HG03571 (cell line): ENCODE results near the gene ESAM.

Source experiments
- ATAC-seq: cut with Tn5 transposase; IDR thresholded peaks from one replicate; pipeline ENCODE4 v1.9.1; 2021; ENCODE audit not compliant: unreplicated experiment

Gene ESAM

DNA sequence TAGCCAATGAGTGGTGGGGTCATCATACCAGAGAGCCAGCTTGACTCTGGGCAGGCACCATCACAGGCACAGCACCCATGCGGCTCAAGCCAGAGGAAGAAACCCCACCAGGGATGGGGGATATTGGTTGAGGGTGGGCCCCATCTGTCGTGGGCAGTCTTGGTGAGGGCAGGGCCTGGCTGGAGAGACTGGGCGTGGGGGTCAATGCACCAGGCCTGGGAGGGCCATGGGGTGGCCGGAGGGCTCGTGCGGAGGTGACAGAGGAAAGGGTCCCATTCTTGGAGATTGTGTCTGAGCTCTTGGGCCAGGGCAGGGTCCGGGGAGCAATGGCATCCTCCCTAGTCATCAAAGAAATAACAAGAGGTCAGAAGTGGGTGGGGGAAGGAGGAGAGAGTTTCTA is 8.5 kb downstream of the ESAM start:
- no peak for ATAC-seq

DNA sequence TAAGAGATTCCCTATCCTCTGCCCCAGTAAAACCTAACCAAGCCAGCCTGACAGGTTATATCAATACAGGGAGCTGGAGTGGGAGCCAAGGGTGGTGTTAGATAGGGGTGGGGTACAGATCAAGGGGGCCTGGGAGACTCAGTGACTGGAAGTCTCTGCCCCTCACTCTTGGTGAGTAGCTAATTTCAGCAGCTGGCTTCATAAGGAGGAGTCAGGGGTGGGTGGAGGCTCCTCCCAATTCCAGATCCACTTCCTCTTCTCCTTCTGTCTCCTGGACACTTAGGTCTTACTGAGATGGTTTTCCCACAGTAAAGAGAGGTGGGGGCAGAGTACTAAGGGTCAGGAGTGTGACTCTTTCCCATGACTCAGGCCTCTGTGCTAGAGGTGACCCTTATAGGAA is 8.9 kb downstream of the ESAM start:
- no peak for ATAC-seq

DNA sequence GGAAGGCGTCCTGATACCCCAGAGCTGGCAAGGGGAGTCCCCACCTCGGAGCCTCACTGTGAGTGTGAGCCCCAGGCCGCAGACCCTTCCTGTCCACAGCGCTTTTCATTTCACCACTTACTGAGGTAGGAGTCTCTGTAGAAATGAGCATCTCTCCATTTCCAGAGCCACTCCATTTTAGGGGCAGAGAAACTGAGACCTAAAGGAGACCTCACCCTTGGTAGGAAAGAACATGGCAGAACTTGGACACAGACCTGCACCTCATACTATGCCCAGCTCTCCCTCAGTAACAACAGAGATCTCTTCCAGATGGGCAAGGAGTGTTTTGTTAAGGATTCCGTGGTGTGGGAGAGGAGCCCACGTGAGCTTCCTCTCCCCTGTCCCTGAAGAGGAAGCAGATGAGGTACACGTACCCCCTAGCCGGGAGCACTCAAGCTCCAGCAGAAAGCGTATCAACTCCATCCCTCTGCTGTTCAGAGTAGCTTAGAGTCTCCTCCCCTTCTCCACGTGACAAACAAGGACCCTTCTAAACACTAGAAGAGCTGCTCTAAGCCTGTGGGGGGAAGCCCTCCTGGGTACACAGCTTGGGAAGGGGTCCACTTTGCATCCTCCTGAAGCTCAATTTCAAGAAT is 9.5 kb downstream of the ESAM start:
- ATAC-seq: no peak

DNA sequence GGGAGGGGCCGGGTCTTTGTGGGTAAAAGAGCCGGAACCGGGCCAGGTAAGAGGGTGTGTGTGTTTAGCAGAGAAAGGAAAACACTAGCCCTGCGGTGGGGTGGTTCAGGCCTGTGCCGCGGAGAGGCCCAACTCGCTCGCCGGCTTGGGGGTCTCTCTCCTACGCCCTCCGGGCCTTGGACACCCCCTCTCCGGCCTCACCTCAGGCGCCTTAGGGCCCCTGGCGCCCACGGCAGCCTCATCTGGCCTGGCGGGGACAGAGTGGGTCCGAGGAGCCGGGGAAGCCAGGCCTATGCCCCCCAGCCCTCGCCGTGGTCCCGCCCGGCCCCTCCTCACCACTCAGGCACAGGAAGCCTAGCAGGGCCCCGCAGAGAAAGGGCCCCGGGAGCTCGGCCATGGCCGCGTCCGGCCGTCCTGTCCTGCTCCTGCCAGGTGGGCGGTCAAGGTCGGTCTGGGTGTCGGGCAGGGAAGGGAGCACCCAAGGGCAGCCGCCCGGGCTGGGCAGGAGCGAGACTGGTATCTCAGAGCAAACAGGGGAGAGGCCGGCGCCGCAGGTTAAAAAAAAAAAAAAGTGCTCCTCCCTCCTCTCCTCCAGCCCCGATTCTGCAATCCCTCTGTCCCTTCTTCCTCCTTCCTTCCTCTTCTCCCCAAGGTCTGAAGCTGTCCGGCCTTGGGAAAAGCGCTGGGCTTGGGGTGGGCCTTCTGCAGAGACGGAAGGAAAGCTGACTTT is 10.2 kb downstream of the ESAM start, which contains the start of gene VSIG2:
TSS of gene VSIG2 (minus strand) at position 515 of the 730 bp plus-strand sequence. CDS start at position 397, 118 bp downstream.
- no peak for ATAC-seq

DNA sequence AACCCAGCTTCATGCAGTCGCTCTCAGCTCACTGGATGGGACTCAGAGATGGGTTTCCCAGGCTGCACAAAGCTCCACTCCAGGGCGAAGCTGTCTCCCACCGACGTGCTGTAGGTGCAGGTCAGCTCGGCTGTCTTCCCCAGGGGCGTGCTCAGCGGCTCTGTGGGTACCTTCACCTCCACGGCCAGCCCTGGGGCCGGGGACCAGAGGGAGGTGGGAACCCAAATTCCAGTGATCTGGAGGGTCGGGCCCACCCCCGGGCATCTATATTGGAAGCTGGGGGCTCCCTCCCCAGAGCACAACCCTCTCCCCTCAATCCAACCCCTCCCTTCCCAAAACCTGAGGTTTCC is 10.7 kb downstream of the ESAM start:
- ATAC-seq: no peak

DNA sequence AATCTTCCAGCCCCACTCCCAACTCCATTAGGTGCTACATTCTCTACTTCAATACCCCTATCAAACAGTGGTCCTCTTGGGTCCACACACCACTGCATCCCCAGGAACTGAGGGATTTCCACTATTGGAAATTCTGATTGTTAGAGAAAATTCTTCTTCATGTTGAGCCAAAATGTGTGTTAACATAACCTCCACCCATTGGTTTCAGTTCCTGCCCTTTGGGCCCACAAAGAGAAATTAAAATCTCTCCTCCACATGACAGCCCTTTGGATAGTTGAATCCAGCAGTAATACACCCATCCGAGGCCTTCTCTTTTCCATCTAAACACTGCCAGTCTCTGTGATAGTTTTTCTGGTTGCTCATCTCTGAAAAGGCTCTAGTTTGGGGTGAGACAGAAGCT is 12.2 kb downstream of the ESAM start:
- ATAC-seq: no peak

DNA sequence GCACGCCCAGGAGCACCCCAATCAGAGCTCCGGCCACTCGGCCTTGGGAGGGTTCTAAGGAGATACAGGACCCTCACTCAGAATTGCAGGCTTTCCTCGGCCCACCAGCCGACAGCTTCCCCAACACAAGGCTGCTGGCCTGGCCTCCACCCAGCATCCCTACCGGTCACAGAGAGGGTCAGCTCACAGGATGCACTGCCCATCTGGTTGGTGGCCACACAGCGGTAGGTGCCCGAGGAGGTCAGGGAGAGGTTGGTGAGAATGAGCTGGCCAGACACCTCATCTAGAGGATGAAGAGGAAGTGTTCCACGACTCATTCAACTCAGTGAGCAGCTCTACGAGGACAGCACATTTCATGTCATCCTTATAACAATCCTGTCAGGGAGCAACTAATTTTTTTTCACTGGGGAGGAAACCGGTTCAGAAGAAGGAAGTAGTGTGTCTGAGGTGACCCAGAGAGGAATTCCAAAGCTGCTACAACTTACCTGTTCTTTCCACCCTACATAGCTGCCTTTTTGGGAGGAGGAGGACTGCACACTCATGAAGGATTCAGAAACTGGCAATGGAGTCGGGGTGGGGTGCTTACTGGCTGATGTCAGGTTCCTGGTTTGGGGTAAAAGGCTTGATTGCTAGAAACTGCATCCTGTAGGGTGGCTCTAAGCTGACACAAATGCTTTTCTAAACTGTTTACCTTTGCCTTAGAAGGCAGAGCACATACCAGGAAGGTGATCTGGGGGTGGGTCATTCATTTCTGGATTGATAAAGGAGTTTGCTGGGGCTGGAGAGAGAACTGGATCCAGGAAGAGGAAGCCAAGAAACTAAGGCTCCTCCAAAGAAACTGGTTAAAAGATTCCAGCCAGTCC is 13.4 kb downstream of the ESAM start:
- no peak for ATAC-seq

DNA sequence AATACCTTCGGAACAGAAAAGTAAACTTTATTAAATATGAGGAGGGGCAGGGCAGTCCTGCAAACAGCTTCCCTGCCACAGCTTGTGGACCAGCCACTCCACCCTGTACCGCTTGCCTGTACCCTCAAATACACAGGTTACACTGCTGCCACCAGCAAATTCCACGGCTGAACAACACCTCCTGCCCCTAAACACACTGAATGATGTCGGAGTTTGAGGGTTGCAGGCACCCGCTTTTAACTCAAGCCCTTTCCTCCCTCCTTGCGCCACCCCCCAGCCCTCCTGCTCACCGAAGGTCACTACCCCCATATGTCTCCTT is 14.0 kb downstream of the ESAM start:
- ATAC-seq: no peak

DNA sequence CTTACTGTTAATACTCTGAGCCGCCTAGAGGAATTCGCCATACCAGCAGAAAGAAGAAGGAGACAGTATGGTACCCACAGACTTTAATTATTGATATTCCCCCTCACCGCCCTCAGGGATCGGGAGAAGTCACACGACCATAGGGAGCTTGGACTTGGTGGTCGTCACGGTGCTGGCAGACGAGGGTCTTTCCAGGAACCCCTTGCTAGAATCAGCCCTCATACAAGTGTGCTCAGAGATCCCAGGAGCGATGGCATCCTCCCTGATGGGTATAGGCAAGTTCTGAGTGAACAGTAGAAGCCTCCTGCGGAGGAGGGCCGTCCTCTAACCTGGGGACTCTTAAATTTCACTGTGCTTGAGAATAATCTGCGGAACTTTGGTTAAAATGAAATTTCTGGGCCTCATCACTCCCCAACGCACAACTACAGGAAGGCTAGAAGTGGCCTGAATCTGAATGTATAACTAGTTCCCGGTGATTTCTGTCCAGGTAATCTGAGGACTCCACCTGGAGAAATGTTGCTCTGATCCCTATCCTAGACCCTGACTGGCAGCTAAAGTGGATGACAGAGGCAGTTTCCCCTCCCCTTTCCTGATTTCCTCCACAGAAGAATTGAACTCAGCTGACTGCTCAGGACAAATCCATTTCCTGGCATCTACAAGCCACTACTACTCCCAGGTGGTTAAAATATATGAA is 14.5 kb downstream of the ESAM start:
- no peak for ATAC-seq

DNA sequence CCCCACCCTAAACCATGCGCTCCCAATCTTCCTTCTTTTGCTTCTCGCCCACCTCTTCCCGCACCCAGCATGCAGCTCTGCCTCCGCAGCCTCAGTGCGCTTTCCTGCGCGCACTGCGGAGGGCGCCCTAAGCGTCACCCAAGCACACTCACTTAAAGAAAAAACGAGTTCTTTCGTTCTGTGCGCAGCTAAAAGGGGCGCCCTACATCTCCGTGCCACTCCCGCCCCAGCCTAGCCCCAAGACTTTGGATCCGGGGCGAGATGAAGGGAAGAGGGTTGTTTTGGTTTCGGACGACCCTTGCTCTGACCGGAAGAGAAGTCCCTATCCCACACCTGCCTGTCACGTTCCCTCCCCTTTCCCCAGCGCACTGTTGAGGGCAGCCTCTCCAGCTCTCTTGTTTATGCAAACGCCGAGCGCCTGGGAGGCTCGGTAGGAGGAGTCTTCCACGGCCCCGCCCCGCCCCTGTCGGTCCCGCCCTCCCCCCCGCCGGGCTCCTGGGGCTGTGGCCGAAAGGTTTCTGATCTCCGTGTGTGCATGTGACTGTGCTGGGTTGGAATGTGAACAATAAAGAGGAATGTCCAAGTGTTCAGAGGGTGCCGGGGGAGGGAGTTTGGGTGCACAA is 15.4 kb downstream of the ESAM start:
- peak; percentile 92 for ATAC-seq

DNA sequence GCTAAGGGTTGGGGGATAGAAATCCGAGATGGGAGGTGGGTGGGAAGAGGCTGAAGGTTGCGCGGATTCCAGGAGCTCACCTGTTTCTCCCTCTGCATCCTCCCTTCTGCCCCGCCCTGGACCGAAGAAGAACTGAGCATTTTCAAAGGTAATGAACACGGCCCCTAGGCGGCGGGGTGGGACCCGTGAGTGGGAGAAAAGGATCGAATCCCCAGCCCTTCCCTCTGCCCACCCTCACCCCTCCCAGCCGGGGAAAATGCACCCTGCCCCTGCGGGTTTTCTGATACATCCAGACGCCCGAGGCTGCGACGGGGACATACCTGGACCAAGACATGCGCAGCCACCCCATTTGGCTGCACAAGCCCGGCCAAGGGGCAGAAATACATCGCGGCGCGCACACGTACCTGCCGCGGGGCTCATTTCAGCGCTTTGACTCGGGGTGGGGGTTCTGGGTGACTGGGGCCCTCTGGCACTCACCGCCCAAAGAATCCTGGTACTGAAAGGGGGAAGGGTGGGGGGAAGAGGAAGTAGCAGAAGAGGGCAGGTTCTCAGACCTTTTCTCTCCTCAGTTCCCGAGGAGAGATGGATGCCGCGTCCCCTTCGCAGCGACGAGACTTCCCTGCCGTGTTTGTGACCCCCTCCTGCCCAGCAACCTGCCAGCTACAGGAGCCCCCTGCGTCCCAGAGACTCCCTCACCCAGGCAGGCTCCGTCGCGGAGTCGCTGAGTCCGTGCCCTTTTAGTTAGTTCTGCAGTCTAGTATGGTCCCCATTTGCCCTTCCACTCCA is 16.1 kb downstream of the ESAM start:
- ATAC-seq: peak; percentile 11

DNA sequence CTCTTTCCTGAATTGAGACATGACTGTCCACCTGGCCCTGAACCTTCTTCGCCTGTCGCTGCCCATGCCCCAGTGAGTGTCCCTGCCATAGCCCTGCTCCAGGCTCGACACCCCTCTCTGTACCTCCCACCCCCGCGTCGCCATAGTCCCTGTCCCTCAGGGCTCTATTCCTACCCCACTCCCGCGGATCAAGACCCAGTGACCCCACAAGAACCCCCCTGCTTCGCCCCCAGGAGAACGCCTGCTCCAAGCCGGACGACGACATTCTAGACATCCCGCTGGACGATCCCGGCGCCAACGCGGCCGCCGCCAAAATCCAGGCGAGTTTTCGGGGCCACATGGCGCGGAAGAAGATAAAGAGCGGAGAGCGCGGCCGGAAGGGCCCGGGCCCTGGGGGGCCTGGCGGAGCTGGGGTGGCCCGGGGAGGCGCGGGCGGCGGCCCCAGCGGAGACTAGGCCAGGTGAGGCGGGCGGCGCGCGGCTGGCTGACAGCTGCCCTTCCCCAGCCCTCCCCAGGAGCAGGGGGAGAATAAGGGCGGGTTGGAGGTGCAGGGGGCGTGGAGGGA is 16.7 kb downstream of the ESAM start:
- ATAC-seq: no peak

DNA sequence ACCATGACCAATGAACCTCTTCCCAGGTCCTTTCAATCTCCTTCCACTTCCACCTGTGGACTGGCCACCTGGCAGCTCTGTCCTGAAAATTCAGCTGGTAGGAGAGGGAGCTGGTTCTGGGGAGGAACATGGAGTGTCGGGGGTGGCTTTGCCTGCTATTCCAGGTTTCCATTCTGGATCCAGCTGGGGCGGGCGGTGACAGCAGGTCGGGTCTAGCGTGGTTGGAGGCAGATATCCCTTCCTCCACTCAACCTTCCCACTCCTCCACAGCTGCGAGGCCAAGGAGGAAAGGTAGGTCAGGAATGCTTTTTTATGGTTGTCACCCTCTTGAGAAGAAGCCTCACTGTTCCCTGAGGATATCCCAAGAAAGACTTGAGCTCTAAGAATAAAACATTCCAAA is 19.0 kb downstream of the ESAM start:
- no peak for ATAC-seq

DNA sequence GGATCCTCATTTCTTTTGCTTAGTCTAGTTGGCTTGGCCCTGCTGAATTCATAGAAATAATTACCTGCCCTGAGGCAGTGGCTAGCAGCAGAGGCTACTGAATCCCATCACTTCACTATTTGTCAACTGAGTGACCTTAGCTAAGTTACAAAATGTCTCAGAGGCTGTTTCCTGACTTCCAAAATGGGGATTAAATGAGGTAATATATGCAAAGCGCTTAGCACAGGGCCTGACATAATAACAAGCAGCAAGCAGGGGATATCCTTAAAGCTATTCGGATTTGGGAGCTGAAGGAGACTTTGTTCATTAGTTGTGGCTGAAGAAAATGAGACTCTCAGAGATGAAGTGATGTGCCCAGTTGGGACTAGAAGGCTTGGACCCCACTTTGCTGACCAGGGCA is 19.5 kb downstream of the ESAM start:
- no peak for ATAC-seq

DNA sequence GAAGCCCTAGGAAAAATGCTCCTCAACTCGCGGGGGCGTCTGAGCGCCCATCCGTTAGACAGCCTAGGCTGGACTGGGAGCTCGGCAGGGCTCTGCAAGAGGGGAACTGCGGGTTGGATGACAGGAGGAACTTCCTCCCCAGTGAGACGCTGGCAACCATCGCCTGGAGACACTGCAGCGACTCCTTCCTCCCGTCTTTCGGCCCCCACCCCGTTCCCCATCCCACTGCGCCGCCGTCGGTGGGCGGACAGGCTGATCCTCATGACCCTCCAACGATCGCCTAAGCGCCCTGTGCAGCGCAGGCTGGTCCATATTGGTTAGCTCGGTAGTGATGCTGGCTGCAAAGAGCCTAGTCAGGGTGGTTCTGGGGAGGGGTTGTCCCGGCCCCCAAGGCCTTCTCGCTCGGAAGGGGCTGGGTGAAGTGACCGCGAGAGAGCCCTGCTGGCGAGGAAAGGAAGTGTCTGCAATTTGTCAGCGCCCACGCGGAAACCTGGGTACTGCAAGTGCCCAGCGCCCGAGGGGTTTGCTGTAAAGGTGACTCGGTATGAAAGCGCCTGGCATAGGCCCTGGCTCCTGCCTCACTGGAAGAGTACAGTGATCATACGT is 21.7 kb downstream of the ESAM start:
- ATAC-seq: peak; percentile 38

DNA sequence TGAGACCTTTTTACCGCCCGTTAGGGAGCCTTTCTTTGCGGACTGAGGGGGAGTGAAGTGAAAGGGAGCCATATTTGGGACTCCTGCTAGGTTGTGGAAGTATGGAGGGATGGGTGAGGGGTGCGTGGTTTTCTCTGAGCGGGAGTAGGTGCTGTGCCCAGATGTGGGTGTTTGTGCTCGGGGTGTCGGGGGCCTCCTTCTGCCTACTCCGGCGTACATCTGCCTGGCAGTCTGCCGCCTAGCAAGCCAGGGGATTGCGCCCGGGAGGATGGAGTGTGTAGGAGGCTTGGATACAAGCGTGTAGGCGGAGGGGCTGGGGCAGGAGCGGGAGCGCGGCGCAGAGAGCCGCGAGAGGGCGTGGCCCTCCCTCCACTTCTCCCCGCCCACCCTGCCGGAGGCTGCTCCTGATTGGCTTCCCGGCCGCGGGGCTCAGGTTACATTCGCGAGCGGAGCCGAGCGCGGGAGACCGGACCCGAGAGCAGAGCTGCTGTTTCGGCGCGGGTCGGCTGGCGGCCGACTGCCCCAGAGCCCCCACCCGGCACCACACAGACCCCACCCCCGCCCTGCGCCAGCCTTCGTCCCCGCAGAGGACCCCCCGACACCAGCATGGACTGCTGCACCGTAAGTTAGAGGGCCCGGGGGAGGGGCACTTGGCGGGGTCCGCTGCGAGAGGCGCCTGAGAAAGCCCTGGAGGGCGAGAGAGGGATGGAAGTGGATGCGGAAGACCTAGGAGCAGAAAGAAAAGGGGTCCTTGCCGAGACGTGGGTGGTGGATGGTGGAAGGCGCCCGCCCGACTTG is 22.4 kb downstream of the ESAM start, which contains the start of gene NRGN:
TSS of gene NRGN (plus strand) at position 464 of the 798 bp plus-strand sequence. CDS start at position 607, 143 bp downstream.
- peak; percentile 99 for ATAC-seq

DNA sequence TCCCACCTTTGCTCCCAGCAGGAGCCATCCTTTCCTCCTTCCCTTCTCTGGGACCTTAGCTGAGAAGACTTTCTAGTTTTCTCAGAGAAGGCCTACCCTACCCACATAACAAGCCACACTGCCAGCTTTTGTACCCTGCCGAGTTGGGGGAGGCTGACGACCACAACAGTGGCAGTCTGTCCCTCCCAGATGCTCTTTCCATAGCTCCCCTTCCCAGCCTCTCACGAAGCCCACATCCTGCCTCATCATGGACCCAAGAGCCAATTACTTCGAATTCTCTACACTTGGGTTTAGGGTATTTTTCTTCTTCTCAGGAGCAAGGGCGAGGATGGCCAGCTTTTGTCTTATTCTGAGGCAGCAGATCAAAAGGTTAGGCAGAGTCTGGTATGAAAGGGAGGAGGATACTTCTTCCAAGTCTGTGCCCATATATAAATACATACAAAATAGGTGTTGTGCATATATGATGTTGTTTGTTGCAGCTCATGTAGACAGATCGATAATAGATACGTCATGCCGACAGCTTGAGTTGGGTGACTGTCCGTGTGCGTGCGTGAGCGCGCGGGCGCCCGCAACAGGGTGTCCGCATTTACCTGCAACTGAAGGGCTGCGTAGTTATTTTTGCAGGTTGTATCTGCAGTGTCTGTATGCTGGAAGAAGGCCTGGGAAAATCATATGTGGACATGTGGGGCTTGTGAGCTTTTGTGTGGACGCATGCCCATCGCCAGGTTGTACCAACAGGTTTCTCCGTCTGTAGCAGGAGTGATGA is 23.2 kb downstream of the ESAM start:
- ATAC-seq: no peak
